ENCODE measurements around the gene TTLL10.

The TTLL10 gene

GRCh38 chr1:1215881-1216605, 42.4 kb downstream of the TTLL10 start:
- peaks cover 81% of the 10 kb centered on the region for H3K4me1 ChIP-seq (ENCODE audit: control insufficient read depth, insufficient read depth, low read length, poor library complexity, severe bottlenecking)
- no peaks in the 10 kb centered on the region for H3K9me3 ChIP-seq (ENCODE audit: control insufficient read depth, low read length)
- H3K36me3 ChIP-seq (ENCODE audit: control insufficient read depth, insufficient read depth, low read length), result peaks cover 11% of the 10 kb centered on the region
- H3K27me3 ChIP-seq (replicated peaks; ENCODE audit: control insufficient read depth, insufficient read depth, low read length, poor library complexity, severe bottlenecking), result no peaks in the 10 kb centered on the region
- DNase-seq, result no peak
- peak overlapping the region; percentile 89 for H3K27ac ChIP-seq (ENCODE audit: insufficient read depth, low read length, poor library complexity, severe bottlenecking)
- H3K4me3 ChIP-seq (ENCODE audit: insufficient read depth, low read depth, low read length, poor library complexity, severe bottlenecking), result peak overlapping the region; percentile 7

- Histone ChIP-seq H3K4me3 (ENCODE audit: insufficient read depth, low read depth, low read length, poor library complexity, severe bottlenecking) (peak overlapping the region; percentile 7), H3K27me3 (replicated peaks; ENCODE audit: control insufficient read depth, insufficient read depth, low read length, poor library complexity, severe bottlenecking) (no peaks in the 10 kb centered on the region), H3K9me3 (ENCODE audit: control insufficient read depth, low read length) (no peaks in the 10 kb centered on the region), H3K4me1 (ENCODE audit: control insufficient read depth, insufficient read depth, low read length, poor library complexity, severe bottlenecking) (peaks cover 75% of the 10 kb centered on the region), H3K36me3 (ENCODE audit: control insufficient read depth, insufficient read depth, low read length) (peaks cover 20% of the 10 kb centered on the region), H3K27ac (ENCODE audit: insufficient read depth, low read length, poor library complexity, severe bottlenecking) (peak overlapping the region; percentile 89)
- peak; percentile 67 to 72 (median 70) for DNase-seq
These were observed 43.3 kb downstream of the TTLL10 start for GRCh38 chr1:1216770-1217620.

GRCh38 chr1:1217621-1218523, 44.2 kb downstream of the TTLL10 start:
- Histone ChIP-seq H3K27me3 (replicated peaks; ENCODE audit: control insufficient read depth, insufficient read depth, low read length, poor library complexity, severe bottlenecking) (no peaks in the 10 kb centered on the region), H3K9me3 (ENCODE audit: control insufficient read depth, low read length) (no peaks in the 10 kb centered on the region), H3K27ac (ENCODE audit: insufficient read depth, low read length, poor library complexity, severe bottlenecking) (peak overlapping the region; percentile 89), H3K4me3 (ENCODE audit: insufficient read depth, low read depth, low read length, poor library complexity, severe bottlenecking) (no peak overlapping the region), H3K36me3 (ENCODE audit: control insufficient read depth, insufficient read depth, low read length) (peaks cover 29% of the 10 kb centered on the region), H3K4me1 (ENCODE audit: control insufficient read depth, insufficient read depth, low read length, poor library complexity, severe bottlenecking) (peaks cover 68% of the 10 kb centered on the region)
- DNase-seq, result peak in 1 of 3 donors; percentile 45

GRCh38 chr1:1218524-1219200, 45.0 kb downstream of the TTLL10 start:
- peak overlapping the region; percentile 89 for H3K27ac ChIP-seq (ENCODE audit: insufficient read depth, low read length, poor library complexity, severe bottlenecking)
- H3K36me3 ChIP-seq (ENCODE audit: control insufficient read depth, insufficient read depth, low read length), result peaks cover 34% of the 10 kb centered on the region
- no peaks in the 10 kb centered on the region for H3K27me3 ChIP-seq (replicated peaks; ENCODE audit: control insufficient read depth, insufficient read depth, low read length, poor library complexity, severe bottlenecking)
- H3K9me3 ChIP-seq (ENCODE audit: control insufficient read depth, low read length), result no peaks in the 10 kb centered on the region
- peaks cover 60% of the 10 kb centered on the region for H3K4me1 ChIP-seq (ENCODE audit: control insufficient read depth, insufficient read depth, low read length, poor library complexity, severe bottlenecking)
- no peak overlapping the region for H3K4me3 ChIP-seq (ENCODE audit: insufficient read depth, low read depth, low read length, poor library complexity, severe bottlenecking)
- no peak for DNase-seq

- no peaks in the 10 kb centered on the region for H3K9me3 ChIP-seq (ENCODE audit: control insufficient read depth, low read length)
- H3K27ac ChIP-seq (ENCODE audit: insufficient read depth, low read length, poor library complexity, severe bottlenecking), result peak overlapping the region; percentile 89
- H3K4me3 ChIP-seq (ENCODE audit: insufficient read depth, low read depth, low read length, poor library complexity, severe bottlenecking), result peak overlapping the region; percentile 18
- no peaks in the 10 kb centered on the region for H3K27me3 ChIP-seq (replicated peaks; ENCODE audit: control insufficient read depth, insufficient read depth, low read length, poor library complexity, severe bottlenecking)
- peak; percentile 49 to 66 (median 55) for DNase-seq
- peaks cover 53% of the 10 kb centered on the region for H3K4me1 ChIP-seq (ENCODE audit: control insufficient read depth, insufficient read depth, low read length, poor library complexity, severe bottlenecking)
- peaks cover 34% of the 10 kb centered on the region for H3K36me3 ChIP-seq (ENCODE audit: control insufficient read depth, insufficient read depth, low read length)
These were observed 45.7 kb downstream of the TTLL10 start for GRCh38 chr1:1219341-1219740.

GRCh38 chr1:1220197-1220596, 46.5 kb downstream of the TTLL10 start:
- H3K27ac ChIP-seq (ENCODE audit: insufficient read depth, low read length, poor library complexity, severe bottlenecking), result peak overlapping the region; percentile 89

GRCh38 chr1:1221887-1222574, 48.4 kb downstream of the TTLL10 start:
- no peak for DNase-seq
- H3K4me3 ChIP-seq (ENCODE audit: insufficient read depth, low read depth, low read length, poor library complexity, severe bottlenecking), result no peak overlapping the region
- peaks cover 57% of the 10 kb centered on the region for H3K36me3 ChIP-seq (ENCODE audit: control insufficient read depth, insufficient read depth, low read length)
- H3K27ac ChIP-seq (ENCODE audit: insufficient read depth, low read length, poor library complexity, severe bottlenecking), result no peak overlapping the region
- peaks cover 28% of the 10 kb centered on the region for H3K4me1 ChIP-seq (ENCODE audit: control insufficient read depth, insufficient read depth, low read length, poor library complexity, severe bottlenecking)
- no peaks in the 10 kb centered on the region for H3K9me3 ChIP-seq (ENCODE audit: control insufficient read depth, low read length)
- no peaks in the 10 kb centered on the region for H3K27me3 ChIP-seq (replicated peaks; ENCODE audit: control insufficient read depth, insufficient read depth, low read length, poor library complexity, severe bottlenecking)

More at GRCh38 chr1:1220197-1220596, 46.5 kb downstream of the TTLL10 start:
- peaks cover 41% of the 10 kb centered on the region for H3K36me3 ChIP-seq (ENCODE audit: control insufficient read depth, insufficient read depth, low read length)
- peaks cover 45% of the 10 kb centered on the region for H3K4me1 ChIP-seq (ENCODE audit: control insufficient read depth, insufficient read depth, low read length, poor library complexity, severe bottlenecking)
- H3K27me3 ChIP-seq (replicated peaks; ENCODE audit: control insufficient read depth, insufficient read depth, low read length, poor library complexity, severe bottlenecking), result no peaks in the 10 kb centered on the region
- H3K4me3 ChIP-seq (ENCODE audit: insufficient read depth, low read depth, low read length, poor library complexity, severe bottlenecking), result no peak overlapping the region
- no peaks in the 10 kb centered on the region for H3K9me3 ChIP-seq (ENCODE audit: control insufficient read depth, low read length)
- no peak for DNase-seq

- no peak overlapping the region for H3K27ac ChIP-seq (ENCODE audit: insufficient read depth, low read length, poor library complexity, severe bottlenecking)
- no peak for DNase-seq
- peaks cover 62% of the 10 kb centered on the region for H3K36me3 ChIP-seq (ENCODE audit: control insufficient read depth, insufficient read depth, low read length)
- no peak overlapping the region for H3K4me3 ChIP-seq (ENCODE audit: insufficient read depth, low read depth, low read length, poor library complexity, severe bottlenecking)
- no peaks in the 10 kb centered on the region for H3K9me3 ChIP-seq (ENCODE audit: control insufficient read depth, low read length)
- H3K27me3 ChIP-seq (replicated peaks; ENCODE audit: control insufficient read depth, insufficient read depth, low read length, poor library complexity, severe bottlenecking), result no peaks in the 10 kb centered on the region
- peaks cover 25% of the 10 kb centered on the region for H3K4me1 ChIP-seq (ENCODE audit: control insufficient read depth, insufficient read depth, low read length, poor library complexity, severe bottlenecking)
These were observed 49.0 kb downstream of the TTLL10 start for GRCh38 chr1:1222575-1223225.

Measured in effector memory CD4-positive, alpha-beta T cell (primary cell).